ENCODE results near the gene SFRP5.

The SFRP5 gene

DNA sequence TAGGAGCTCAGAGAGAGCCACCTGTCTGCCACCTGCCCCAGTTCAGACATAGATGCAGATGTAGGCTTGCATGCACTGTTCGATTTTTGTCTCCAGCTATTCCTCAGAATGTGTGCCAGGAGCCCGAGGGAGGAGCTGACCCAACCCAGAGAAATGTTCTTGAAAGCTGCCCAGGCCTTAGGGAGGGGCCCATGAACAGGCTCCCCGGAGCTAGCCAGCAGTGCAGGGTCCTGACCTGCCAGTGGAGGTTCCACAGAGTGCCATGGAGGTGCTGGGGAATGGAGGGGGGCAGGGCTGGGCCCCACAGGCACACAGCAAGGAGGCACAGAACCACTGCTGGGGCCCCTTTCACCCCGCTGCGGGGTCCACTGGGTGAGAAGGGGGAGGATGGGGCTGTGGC lies 29.6 kb upstream of the SFRP5 start:
- no peak overlapping the region for H3K4me3 ChIP-seq (ENCODE audit: low read depth, low read length)
- no peak for DNase-seq (ENCODE audit: low read depth, low spot score)
- CTCF ChIA-PET, result interaction anchor here (0.9 to 2.2 kb wide), 2 partner anchors 9 to 69 kb away, joined by 3 to 13 read pairs; no protein-coding TSS in a partner anchor
- no peak for TF ChIP-seq CTCF (IDR thresholded peaks at IDR 0.05; ENCODE audit: insufficient read depth, low read length, missing control alignments)
- POLR2A ChIA-PET, result no interaction called here

- no peak for DNase-seq (ENCODE audit: low read depth, low spot score)
- CTCF ChIA-PET, result interaction anchor here (2.2 kb wide), 1 partner anchor 8 kb away, joined by 13 read pairs; no protein-coding TSS in a partner anchor
- POLR2A ChIA-PET, result no interaction called here
- no peak overlapping the region for H3K4me3 ChIP-seq (ENCODE audit: low read depth, low read length)
- no peak for TF ChIP-seq CTCF (IDR thresholded peaks at IDR 0.05; ENCODE audit: insufficient read depth, low read length, missing control alignments)
These were observed 28.7 kb upstream of the SFRP5 start for GRCh38 chr10:97800474-97800873.

DNA sequence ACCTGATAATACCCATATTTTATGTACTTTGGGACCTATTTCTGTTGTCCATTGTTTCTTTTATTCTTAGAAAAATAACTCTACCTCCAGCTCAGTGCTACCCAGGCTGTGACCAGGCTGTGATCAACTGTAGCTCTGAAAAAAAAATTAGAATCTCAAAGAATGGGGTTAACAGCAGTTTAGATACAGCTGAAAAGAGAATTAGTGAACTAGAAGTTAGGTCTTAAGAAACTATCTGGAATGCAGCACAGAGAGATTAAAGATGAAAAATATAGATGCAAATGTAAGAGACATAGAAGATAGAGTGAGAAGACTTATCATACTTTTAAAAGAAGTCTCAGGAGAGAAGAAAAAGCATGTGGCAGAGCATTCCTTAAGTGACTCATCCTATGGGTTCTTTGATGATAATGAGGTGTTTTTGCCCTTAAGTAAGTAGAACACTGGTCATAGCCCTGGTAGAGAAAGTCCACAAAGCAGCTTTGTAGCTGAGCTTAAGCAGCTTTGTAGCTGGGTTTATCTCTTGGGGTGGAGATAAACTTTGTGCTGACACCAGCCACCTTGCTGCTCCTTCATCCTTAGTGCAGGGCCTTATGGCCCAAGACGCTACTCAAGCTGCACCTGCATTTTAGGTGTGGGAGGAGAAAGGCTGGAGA lies 27.3 kb upstream of the SFRP5 start:
- TF ChIP-seq CTCF (IDR thresholded peaks at IDR 0.05; ENCODE audit: insufficient read depth, low read length, missing control alignments), result no peak
- no peak overlapping the region for H3K4me3 ChIP-seq (ENCODE audit: low read depth, low read length)
- CTCF ChIA-PET, result no interaction called here
- POLR2A ChIA-PET, result no interaction called here
- no peak for DNase-seq (ENCODE audit: low read depth, low spot score)

- DNase-seq (ENCODE audit: low read depth, low spot score), result no peak
- ChIA-PET POLR2A (interaction anchor here (0.7 kb wide), 1 partner anchor 1889 kb away, joined by 4 read pairs; the partner anchor contains the start of gene CC2D2B), CTCF (interaction anchor here (1.0 to 8.4 kb wide), 2 partner anchors 76 to 244 kb away, joined by 3 to 176 read pairs; no protein-coding TSS in a partner anchor)
- no peak for TF ChIP-seq CTCF (IDR thresholded peaks at IDR 0.05; ENCODE audit: insufficient read depth, low read length, missing control alignments)
- no peak overlapping the region for H3K4me3 ChIP-seq (ENCODE audit: low read depth, low read length)
These were observed 24.9 kb upstream of the SFRP5 start for GRCh38 chr10:97796651-97797050.

- H3K4me3 ChIP-seq (ENCODE audit: low read depth, low read length), result no peak overlapping the region
- no peak for DNase-seq (ENCODE audit: low read depth, low spot score)
- CTCF ChIA-PET, result interaction anchor here (0.8 to 8.4 kb wide), 4 partner anchors 13 to 245 kb away, joined by 3 to 176 read pairs (median 4); no protein-coding TSS in a partner anchor
- POLR2A ChIA-PET, result no interaction called here
- TF ChIP-seq CTCF (IDR thresholded peaks at IDR 0.05; ENCODE audit: insufficient read depth, low read length, missing control alignments), result no peak
These were observed 24.1 kb upstream of the SFRP5 start for GRCh38 chr10:97795886-97796285.

GRCh38 chr10:97791824-97792721 lies 20.3 kb upstream of the SFRP5 start:
- CTCF ChIA-PET, result interaction anchor here (0.6 to 8.4 kb wide), 35 partner anchors 9 to 1040 kb away, joined by 3 to 176 read pairs (median 4); partner anchors contain the start of gene SFRP5
- TF ChIP-seq CTCF (IDR thresholded peaks at IDR 0.05; ENCODE audit: insufficient read depth, low read length, missing control alignments), result peak; percentile 97
- no peak overlapping the region for H3K4me3 ChIP-seq (ENCODE audit: low read depth, low read length)
- POLR2A ChIA-PET, result interaction anchor here (0.6 kb wide), 1 partner anchor 114 kb away, joined by 3 read pairs; no protein-coding TSS in a partner anchor
- DNase-seq (ENCODE audit: low read depth, low spot score), result no peak

All from AG04449 (cell line).